ENCODE measurements around the gene P4HA3. TPM values are rescaled to one million over a fixed set of nuclear protein-coding genes. Genes with fewer than 3 reads are reported as not detected.

Gene P4HA3
- total RNA-seq, 4 donors from 2014 or later: 1.4 TPM; not detected in 3

DNA sequence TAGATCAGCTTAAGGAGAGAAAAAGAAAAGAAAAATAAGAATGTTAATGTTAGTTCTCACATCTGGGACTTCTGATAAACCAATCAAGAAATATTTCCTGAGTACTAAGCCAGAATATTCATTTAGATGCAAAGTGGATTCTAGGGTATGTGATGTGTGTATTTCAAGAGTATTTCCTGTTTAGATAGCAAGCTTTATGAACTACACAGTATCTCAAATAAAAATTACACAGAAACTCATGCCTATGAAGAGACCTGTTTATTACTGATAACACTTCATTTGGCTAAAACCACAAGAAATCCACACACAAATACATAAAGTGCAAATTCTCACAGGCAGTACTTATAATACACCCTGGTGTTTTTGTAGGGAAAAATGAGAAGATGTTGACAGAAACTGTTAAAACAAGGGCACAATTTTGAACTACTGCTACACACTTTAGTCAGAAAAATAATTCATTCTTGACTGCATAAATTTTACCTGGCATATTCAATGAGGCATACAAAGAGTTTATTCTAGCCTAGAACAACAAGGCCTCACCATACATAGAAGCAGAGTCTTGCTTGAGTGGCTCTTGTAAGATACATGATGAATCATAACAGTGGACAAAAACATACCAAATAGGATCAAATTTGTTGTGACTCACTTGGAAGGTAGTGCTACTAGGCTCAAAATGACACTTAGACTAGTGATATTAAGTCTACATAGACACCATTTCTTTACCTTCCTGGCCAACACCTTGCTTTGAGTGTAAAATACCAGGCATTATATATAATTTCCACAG is 18.8 kb upstream of the P4HA3 start:
- peaks cover 0 to 6% (median 0%) of the 10 kb centered on the region in 3 donors for H3K36me3 ChIP-seq
- DNase-seq (ENCODE audit: low spot score in 2 of 2): no peak
- no peak overlapping the region for H3K4me3 ChIP-seq
- no peak overlapping the region for H3K27ac ChIP-seq
- peaks cover 0 to 11% (median 4%) of the 10 kb centered on the region in 4 donors for H3K4me1 ChIP-seq
- no peaks in the 10 kb centered on the region for H3K27me3 ChIP-seq
- no peaks in the 10 kb centered on the region for H3K9me3 ChIP-seq
- no peak for TF ChIP-seq POLR2A (IDR thresholded peaks at IDR 0.05)
- TF ChIP-seq CTCF (IDR thresholded peaks at IDR 0.05): no peak
- no peak for TF ChIP-seq EP300 (IDR thresholded peaks at IDR 0.05)

GRCh38 chr11:74327076-74327475 is 15.6 kb upstream of the P4HA3 start:
- H3K27ac ChIP-seq: no peak overlapping the region
- TF ChIP-seq CTCF (IDR thresholded peaks at IDR 0.05) (no peak), EP300 (IDR thresholded peaks at IDR 0.05) (no peak), POLR2A (IDR thresholded peaks at IDR 0.05) (no peak)
- no peak for DNase-seq (ENCODE audit: low spot score in 2 of 2)
- no peak overlapping the region for H3K4me3 ChIP-seq
- 89 to 91% methylated on average over 1 of the region's 1 CpG for WGBS, 2 donors
- no peaks in the 10 kb centered on the region for H3K27me3 ChIP-seq
- no peaks in the 10 kb centered on the region for H3K9me3 ChIP-seq
- H3K4me1 ChIP-seq: peaks cover 0 to 20% (median 4%) of the 10 kb centered on the region in 4 donors
- peaks cover 0 to 6% (median 0%) of the 10 kb centered on the region in 3 donors for H3K36me3 ChIP-seq

GRCh38 chr11:74326665-74327064 is 15.2 kb upstream of the P4HA3 start:
- TF ChIP-seq EP300 (IDR thresholded peaks at IDR 0.05) (no peak), CTCF (IDR thresholded peaks at IDR 0.05) (no peak), POLR2A (IDR thresholded peaks at IDR 0.05) (no peak)
- Histone ChIP-seq H3K27ac (no peak overlapping the region), H3K9me3 (no peaks in the 10 kb centered on the region), H3K36me3 (peaks cover 0 to 6% (median 0%) of the 10 kb centered on the region in 3 donors), H3K4me3 (no peak overlapping the region), H3K4me1 (peaks cover 0 to 24% (median 4%) of the 10 kb centered on the region in 4 donors), H3K27me3 (no peaks in the 10 kb centered on the region)
- no peak for DNase-seq (ENCODE audit: low spot score in 2 of 2)
- 73 to 74% methylated on average over 5 of the region's 5 CpGs for WGBS, 2 donors

DNA sequence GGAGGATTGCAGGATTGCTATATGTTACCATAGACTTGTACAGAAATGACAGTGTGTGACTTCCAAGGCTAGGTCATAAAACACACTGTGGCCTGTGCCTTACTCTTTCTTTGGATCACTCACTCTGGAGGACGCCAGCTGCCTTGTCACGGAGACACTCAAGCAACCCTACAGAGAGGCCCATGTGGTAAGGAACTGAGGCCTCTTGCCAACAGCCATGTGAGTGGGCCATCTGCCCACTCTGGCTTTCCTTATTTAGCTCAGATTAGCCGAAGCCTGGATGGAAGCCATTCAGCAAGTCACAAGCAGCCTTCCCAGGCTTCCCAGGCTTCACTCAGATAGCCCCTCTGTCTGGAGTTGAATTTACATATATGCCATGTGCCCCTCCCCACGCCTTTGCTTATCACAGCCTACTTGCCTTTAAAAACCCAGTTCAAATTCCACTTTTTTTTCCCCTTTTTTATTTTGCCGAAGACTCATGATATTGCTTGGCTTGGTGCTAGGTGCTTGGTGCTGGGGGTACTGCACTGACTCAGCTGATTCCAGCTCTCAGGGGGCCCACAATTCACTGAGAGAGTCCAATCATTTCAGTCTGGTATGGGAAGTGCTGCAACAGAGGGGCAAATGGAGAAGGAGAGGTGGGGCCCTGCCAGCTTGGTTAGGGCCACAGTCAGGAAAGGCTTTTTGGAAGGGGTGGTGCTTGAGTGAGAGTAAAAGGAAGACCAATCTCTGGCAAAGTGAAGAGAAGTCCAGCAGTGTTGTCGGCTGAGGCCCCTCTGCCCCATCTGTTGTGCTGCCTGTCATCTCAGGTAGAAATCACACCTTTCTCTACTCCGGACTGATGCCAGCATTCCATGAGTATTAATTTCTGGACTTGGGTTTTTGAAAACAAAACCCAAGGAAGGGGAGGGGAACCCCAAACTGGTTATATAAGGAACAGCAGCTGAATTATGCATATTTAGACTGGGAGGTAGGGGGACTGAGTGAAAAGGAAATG is 14.5 kb upstream of the P4HA3 start:
- DNase-seq (ENCODE audit: low spot score in 2 of 2): peak; percentile 50 to 79

More for the DNA sequence above, 14.5 kb upstream of the P4HA3 start:
- 49 to 55% methylated on average over 7 of the region's 7 CpGs for WGBS, 2 donors
- H3K4me3 ChIP-seq: no peak overlapping the region
- H3K9me3 ChIP-seq: no peaks in the 10 kb centered on the region
- H3K36me3 ChIP-seq: peaks cover 0 to 6% (median 0%) of the 10 kb centered on the region in 3 donors
- H3K4me1 ChIP-seq: peaks cover 0 to 29% (median 4%) of the 10 kb centered on the region in 4 donors
- no peaks in the 10 kb centered on the region for H3K27me3 ChIP-seq
- TF ChIP-seq POLR2A (IDR thresholded peaks at IDR 0.05) (no peak), EP300 (IDR thresholded peaks at IDR 0.05) (peak in 1 of 2 donors; percentile 68), CTCF (IDR thresholded peaks at IDR 0.05) (no peak)
- H3K27ac ChIP-seq: peak overlapping the region in 1 of 4 donors; percentile 15
